Trophoblast cell (in vitro differentiated cells and primary cell): Measurements from ENCODE around the gene TLX2.

Source experiments
- DNase-seq, 2 donors: peaks; one replicate each; pipeline ENCODE4 v3.0.0-alpha.2; 2016
- H2AFZ ChIP-seq: 2 replicates; pipeline ENCODE4 v1.6.1; 2013; ENCODE audit warnings: low read length, moderate library complexity, mild to moderate bottlenecking; ENCODE audit not compliant: insufficient read depth, poor library complexity
- H2AK5ac ChIP-seq: 2 replicates; pipeline ENCODE4 v1.6.1; 2013; ENCODE audit warnings: mild to moderate bottlenecking, low read length
- H2BK120ac ChIP-seq: 2 replicates; pipeline ENCODE4 v1.6.1; 2013; ENCODE audit warnings: low read length, mild to moderate bottlenecking, moderate library complexity; ENCODE audit not compliant: insufficient read depth, poor library complexity
- H2BK12ac ChIP-seq: 2 replicates; pipeline ENCODE4 v1.6.1; 2013; ENCODE audit warnings: mild to moderate bottlenecking, low read length, moderate library complexity
- H2BK5ac ChIP-seq: 2 replicates; pipeline ENCODE4 v1.6.1; 2013; ENCODE audit warnings: low read length, low read depth, moderate library complexity, mild to moderate bottlenecking; ENCODE audit not compliant: poor library complexity
- H3K14ac ChIP-seq: 2 replicates; pipeline ENCODE4 v1.6.1; 2013; ENCODE audit warnings: mild to moderate bottlenecking, low read length
- H3K18ac ChIP-seq: 2 replicates; pipeline ENCODE4 v1.6.1; 2013; ENCODE audit warnings: mild to moderate bottlenecking, low read length
- H3K23ac ChIP-seq: 2 replicates; pipeline ENCODE4 v1.6.1; 2013; ENCODE audit warnings: low read length
- H3K27ac ChIP-seq: 2 replicates; pipeline ENCODE4 v1.5.1; 2013; ENCODE audit warnings: low read depth, mild to moderate bottlenecking, inconsistent platforms, low read length, moderate library complexity
- H3K27me3 ChIP-seq: 2 replicates; pipeline ENCODE4 v1.6.1; 2013; ENCODE audit warnings: inconsistent platforms, mild to moderate bottlenecking, low read length, moderate library complexity; ENCODE audit not compliant: insufficient read depth
- H3K36me3 ChIP-seq, 2 experiments: 1 replicate in 1 of 2; 2 replicates in 1 of 2; pipeline ENCODE4 v1.6.1; 2013; ENCODE audit warnings: low read length in 2 of 2, mild to moderate bottlenecking in 2 of 2, moderate library complexity in 1 of 2; ENCODE audit not compliant: insufficient read depth in 2 of 2, control insufficient read depth in 1 of 2
- H3K4ac ChIP-seq: 2 replicates; pipeline ENCODE4 v1.6.1; 2013; ENCODE audit warnings: low read depth, mild to moderate bottlenecking, low read length, moderate library complexity
- H3K4me1 ChIP-seq, 2 experiments: 1 replicate in 1 of 2; 2 replicates in 1 of 2; pipeline ENCODE4 v1.6.1; 2013; ENCODE audit warnings: low read length in 2 of 2, mild to moderate bottlenecking in 2 of 2, moderate library complexity in 1 of 2; ENCODE audit not compliant: insufficient read depth in 2 of 2, control insufficient read depth in 1 of 2
- H3K4me2 ChIP-seq: 2 replicates; pipeline ENCODE4 v1.6.1; 2013; ENCODE audit warnings: inconsistent platforms, mild to moderate bottlenecking, low read length, moderate library complexity
- H3K4me3 ChIP-seq: 2 replicates; pipeline ENCODE4 v1.5.1; 2013; ENCODE audit warnings: mild to moderate bottlenecking, low read depth, low read length, inconsistent platforms
- H3K79me1 ChIP-seq: one replicate; pipeline ENCODE4 v1.6.1; 2013; ENCODE audit warnings: low read length
- H3K79me2 ChIP-seq: 2 replicates; pipeline ENCODE4 v1.6.1; 2013; ENCODE audit warnings: low read length, mild to moderate bottlenecking; ENCODE audit not compliant: control insufficient read depth, insufficient read depth, poor library complexity
- H3K9ac ChIP-seq: 2 replicates; pipeline ENCODE4 v1.6.1; 2013; ENCODE audit warnings: mild to moderate bottlenecking, low read length
- H3K9me3 ChIP-seq: 2 replicates; pipeline ENCODE4 v1.6.1; 2013; ENCODE audit warnings: low read depth, mild to moderate bottlenecking, control low read depth, inconsistent platforms, low read length; ENCODE audit not compliant: insufficient read depth
- H4K12ac ChIP-seq: 2 replicates; pipeline ENCODE4 v1.6.1; 2013; ENCODE audit warnings: low read depth, mild to moderate bottlenecking, low read length, moderate library complexity
- H4K8ac ChIP-seq: 2 replicates; pipeline ENCODE4 v1.6.1; 2013; ENCODE audit warnings: low read depth, mild to moderate bottlenecking, low read length, moderate library complexity
- H4K91ac ChIP-seq: one replicate; pipeline ENCODE4 v1.6.1; 2013; ENCODE audit warnings: low read depth, mild to moderate bottlenecking, low read length, moderate library complexity

The TLX2 gene

DNA sequence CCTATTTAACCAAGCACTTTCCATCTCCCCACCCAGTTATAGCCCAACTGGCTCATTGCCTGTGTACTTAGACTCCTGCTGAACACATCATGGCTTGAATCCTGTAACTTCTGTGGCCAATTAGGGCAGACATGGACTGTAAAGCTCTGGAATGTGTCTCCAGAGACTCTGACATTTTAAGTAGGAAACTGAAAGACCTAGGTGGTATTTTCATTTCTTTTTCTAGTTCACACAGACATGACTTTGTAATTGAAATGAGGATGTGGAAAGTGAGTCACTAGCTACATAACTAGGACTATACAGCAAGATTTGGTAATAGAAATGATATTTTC lies 52.5 kb downstream of the TLX2 start:
- H4K8ac ChIP-seq = no peak overlapping the region
- no peaks in the 10 kb centered on the region for H3K27me3 ChIP-seq
- no peak overlapping the region for H3K4me2 ChIP-seq
- H3K9me3 ChIP-seq = no peaks in the 10 kb centered on the region
- H3K4me3 ChIP-seq = no peak overlapping the region
- H3K14ac ChIP-seq = no peak overlapping the region
- H3K9ac ChIP-seq = no peak overlapping the region
- H3K36me3 ChIP-seq = no peaks in the 10 kb centered on the region
- H3K4ac ChIP-seq = no peak overlapping the region
- no peak overlapping the region for H4K12ac ChIP-seq
- no peaks in the 10 kb centered on the region for H3K79me1 ChIP-seq
- no peak overlapping the region for H3K18ac ChIP-seq
- no peak for DNase-seq
- no peak overlapping the region for H4K91ac ChIP-seq
- H3K79me2 ChIP-seq = no peaks in the 10 kb centered on the region
- no peaks in the 10 kb centered on the region for H3K4me1 ChIP-seq
- H3K27ac ChIP-seq = no peak overlapping the region
- no peak overlapping the region for H2BK120ac ChIP-seq
- no peak overlapping the region for H3K23ac ChIP-seq
- H2BK5ac ChIP-seq = no peak overlapping the region
- no peak overlapping the region for H2BK12ac ChIP-seq
- no peak overlapping the region for H2AFZ ChIP-seq
- no peak overlapping the region for H2AK5ac ChIP-seq
